Ammon's horn (tissue), 1 donor: ENCODE data around the gene ARPC2.

Experiments
- DNase-seq: peaks from one replicate; pipeline ENCODE4 v3.0.0-alpha.2; 2016; ENCODE audit warnings: low spot score

The ARPC2 gene

GRCh38 chr2:218217360-218218267 lies 625 bp downstream of the ARPC2 start:
- peak; percentile 47 for DNase-seq

DNA sequence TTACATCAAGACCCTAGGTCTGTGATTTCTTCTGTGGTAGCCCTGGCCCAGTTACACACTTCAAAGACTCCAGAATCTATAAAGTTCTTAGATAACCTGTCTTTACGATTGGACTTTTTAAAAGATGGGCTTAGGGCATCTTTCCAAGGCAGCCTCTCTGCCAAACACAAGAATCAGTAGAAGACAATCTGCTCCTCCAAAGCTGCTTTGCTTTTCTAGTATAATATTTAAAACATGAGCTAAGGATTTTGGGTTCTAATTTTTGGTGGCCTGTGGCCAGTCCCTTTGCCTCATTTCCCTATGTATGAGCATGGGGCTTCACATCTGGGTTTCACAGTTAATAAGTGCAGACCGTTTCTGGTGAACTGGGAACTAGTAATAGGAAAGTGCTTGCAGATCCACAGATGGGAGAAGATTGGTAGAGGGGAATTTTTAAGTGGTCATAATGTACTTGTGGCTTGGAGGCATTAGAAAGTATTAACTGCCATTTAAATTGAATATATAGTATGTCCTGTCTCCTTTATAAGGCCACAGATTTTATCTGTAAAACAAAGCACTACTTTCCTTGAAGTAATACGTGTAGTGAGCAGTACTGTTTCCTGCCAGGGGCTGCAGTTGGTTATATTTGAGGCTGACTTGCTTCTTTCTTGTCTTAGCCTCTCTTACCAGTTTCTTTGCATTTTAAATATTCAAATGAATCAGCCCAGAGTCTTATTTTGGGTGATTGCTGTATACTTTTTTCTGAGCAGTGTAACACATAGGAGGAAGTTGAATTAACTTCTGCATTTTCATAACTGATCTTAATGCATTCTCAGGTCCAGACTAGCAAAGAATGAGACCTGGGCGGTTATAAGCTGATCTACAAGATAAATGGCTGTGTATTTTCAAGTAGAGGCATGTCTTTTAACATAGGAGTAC lies 1.5 kb downstream of the ARPC2 start:
- no peak for DNase-seq

GRCh38 chr2:218219934-218220333 lies 2.9 kb downstream of the ARPC2 start:
- DNase-seq = no peak

DNA sequence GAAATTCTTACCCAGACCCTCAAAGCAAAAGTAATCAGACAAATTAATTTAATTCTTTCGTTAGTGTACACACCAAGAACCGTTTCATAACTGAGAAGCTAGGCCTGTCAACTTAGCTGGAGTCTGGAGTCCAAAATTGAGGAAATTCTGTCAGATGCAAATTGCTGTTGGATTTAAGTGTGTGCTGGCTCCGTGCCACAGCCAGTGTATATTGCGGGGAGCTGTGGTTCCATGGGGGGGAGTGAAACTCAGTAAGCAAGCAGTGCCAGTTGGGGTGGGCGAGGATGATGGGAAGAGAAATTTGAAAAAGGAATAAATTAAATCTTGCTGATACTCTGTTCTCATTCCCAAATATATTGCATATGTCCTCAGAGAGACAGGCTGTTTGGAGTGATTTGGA lies 4.0 kb downstream of the ARPC2 start:
- peak; percentile 75 for DNase-seq

GRCh38 chr2:218223046-218223445 lies 6.1 kb downstream of the ARPC2 start:
- no peak for DNase-seq

DNA sequence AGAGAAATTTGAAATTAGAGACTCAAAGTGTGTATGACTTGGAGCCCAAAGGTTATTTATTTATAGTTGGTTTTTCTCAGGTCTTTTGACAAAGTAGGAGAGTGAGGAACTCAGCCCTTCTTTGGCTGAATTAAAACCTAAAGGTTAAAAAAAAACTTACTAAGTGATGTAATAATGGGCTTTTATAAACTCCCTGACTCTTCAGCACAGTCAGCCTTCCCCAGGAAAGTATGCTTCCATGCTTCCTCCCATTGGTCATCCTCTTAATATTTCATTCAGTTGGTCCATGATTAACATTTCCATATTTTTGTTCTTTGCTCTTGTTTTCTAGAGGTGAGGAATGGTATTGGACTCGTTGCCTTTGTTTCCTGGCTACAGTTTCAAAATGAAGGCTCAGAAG lies 7.2 kb downstream of the ARPC2 start:
- DNase-seq = no peak

- DNase-seq = no peak
Measured at GRCh38 chr2:218226903-218227302, 9.9 kb downstream of the ARPC2 start.

DNA sequence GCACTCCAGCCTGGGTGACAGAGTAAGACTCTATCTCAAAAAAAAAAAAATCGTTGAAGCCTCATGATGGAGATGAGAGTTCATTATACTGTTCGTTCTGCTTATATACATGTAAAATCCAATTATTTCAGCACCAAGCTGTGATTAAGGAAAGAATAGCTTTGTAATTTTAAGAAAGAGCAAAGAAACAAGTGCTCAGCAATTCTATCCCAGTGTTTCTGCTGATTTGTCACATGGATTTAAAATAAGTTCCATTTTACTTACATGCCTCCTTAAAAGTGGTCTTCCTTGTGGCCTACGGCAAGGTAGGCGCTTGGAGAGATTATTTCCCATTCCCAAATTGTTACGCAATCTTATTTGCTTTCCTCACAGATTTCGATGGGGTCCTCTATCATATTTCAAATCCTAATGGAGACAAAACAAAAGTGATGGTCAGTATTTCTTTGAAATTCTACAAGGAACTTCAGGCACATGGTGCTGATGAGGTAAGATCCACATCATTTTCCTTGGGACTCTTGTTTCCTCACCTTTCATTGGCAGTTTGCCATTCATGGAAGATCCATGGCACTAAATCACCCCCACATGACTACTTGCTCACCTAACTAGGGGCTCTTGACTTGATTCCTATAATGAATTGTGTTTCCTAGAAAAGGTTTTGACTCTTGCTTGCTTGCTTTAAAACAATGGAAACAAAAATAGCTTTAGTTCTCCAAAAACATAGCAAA lies 11.5 kb downstream of the ARPC2 start:
- DNase-seq = no peak

DNA sequence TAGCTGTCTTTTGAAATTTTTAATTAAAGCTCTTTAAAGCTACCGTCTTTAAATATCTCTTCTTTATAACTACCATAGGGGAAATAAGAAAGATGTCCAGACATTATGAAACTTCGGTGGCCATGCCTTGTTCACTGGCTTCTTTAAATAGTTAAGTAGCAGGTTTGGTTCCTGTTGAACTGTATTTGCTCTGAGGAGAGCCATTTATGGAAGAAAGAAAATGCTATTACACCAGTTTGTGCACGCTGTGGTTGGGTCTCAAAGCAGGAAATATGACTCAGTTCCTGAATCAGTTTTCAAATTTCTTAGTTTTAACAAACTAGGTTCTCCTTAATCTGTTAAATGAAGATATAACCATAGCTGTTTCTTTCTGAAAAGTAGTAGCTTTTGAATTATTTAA lies 12.2 kb downstream of the ARPC2 start:
- peak; percentile 40 for DNase-seq

DNA sequence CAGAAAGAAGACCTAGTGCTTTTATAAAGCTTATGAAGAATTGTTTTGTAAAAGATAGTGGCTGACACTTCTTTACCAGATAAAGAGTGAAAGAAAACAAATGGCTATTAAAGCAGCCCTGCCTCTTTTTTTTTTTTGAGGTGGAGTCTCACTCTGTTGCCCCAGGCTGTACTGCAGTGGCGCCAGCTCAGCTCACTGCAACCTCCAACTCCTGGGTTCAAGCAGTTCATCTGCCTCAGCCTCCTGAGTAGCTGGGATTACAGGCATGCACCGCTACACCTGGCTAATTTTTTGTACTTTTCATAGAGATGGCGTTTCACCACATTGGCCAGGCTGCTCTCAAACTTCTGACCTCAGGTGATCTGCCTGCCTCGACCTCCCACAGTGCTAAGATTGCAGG lies 12.9 kb downstream of the ARPC2 start:
- no peak for DNase-seq

GRCh38 chr2:218230882-218231281 lies 13.9 kb downstream of the ARPC2 start:
- DNase-seq = no peak

- DNase-seq = no peak
Measured at GRCh38 chr2:218233543-218233942, 16.6 kb downstream of the ARPC2 start.

DNA sequence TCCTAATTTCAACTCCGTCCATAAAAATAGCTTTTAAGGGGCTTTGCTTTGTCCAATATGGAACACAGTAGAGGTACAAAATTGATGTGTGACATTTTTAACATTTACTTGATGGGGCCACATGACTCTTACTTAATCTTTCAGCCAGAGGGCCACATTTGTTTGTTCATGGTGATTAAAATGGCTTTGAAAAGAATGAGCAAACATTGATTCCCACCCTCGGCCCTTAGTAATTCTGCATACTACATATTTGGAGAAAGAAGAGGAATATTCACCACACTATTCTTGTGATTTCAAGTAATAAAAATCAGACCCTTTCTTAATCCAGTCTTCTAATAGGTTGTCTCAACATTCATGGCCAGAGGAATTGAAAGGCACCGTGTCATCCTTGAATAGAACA lies 17.5 kb downstream of the ARPC2 start:
- DNase-seq = no peak

DNA sequence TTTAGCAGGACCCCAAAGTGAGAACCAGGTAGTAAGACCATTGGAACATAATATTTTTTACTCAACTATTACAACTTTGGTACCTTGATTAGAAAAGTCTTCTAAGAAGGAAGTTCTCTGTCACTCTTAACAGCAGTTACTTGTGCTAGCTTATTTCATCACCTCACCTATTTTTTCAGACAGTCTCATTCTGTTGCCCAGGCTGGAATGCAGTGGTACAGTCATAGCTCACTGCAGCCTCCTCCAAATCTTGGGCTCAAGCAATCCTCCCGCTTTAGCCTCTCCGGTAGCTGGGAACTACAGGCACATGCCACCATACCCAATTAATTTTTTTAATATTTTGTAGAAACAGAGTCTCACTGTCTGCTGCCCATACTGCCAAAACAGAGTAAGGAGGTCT lies 18.0 kb downstream of the ARPC2 start:
- no peak for DNase-seq

DNA sequence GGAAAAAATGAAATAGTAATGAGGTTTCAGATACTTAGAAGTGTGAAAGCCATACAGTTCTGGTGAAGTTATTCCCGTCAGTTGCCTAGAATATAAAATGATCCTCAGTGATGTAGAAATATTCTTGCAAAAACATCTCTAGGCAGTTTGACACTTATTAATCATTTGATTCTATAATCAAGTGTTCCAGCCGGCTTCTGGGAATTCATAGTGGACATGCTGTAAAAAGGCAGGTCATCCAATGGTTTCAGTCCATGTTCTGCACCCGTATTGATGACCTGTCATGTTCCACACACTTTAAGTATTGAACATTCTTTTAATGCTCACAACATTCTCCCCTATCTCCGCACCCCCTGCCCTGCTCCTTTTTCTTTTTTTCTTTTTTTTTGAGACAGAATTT lies 19.8 kb downstream of the ARPC2 start:
- no peak for DNase-seq

DNA sequence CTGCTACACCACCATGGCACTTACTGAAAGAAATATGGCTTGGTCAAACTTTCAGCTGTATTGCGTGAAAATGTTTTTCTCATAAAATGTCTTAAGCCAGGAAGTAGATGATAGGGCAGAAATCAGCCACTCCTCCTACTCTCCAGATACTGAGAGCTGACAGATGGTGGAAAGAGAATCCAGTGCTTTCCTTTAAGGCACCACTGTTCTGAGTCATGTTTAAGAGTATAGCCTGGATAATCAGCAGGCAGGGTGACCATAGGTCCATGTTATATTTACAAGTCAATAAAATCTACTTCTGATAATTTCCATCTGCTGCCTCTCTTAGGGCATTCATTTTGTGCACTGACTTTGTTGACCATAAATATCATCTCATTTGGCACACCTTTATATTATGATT lies 21.9 kb downstream of the ARPC2 start:
- DNase-seq = no peak

GRCh38 chr2:218244204-218244603 lies 27.2 kb downstream of the ARPC2 start:
- DNase-seq = no peak

DNA sequence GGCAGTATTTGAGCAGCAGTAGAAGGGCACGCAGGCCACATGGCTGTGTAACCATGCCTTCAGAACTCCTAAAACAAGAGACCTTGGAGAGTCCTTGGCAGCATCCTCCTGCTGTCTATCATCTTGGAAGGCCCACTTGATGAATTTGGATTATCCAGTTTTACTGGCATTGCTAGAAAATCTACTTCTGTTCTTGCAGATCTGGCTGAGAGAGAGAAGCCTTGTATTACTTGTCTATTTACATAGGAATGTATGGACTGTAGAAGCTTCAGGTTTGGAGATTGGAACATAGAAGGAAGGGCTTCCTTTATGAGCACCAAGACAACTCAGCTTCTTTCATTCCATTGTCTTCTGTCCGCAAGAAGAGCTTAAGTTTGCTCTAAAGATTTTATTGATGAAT lies 27.7 kb downstream of the ARPC2 start:
- no peak for DNase-seq

- no peak for DNase-seq
Measured at GRCh38 chr2:218245214-218245613, 28.2 kb downstream of the ARPC2 start.

GRCh38 chr2:218249691-218250090 lies 32.7 kb downstream of the ARPC2 start:
- no peak for DNase-seq

DNA sequence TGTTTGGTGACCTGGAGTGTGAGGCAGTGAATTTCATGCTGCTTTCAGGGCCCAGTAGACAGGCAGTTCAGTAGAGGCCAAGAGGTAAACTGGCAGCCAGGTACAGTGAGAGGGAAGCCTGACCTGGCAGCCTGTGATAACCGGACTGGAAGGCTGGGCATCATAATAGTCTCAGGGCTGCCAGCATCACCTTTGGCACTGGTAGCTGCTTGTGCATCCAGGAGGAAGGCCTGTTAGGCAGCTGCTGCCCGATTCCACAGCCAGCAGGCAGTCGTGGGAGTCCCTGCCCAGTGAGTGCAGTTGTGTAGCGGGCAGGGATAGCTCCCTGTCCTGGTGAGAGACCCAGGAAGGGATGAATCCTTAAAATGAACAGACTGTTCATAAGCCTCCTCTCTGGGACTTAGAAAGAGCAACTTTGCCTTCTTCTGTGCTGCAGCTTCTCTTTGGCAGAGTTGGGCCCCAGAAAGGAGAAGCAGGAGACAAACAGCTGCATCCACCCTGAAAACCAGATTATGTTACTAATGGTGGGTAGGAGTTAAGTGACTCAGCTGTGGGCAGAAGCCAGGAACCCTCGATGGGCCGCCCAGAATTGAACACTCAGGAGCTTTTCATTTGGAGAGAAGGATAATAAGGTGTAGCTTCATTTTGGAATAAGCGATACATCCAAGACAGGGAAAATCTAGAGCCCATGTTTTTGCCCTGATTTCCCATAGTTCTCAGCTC lies 35.7 kb downstream of the ARPC2 start:
- no peak for DNase-seq

- no peak for DNase-seq
Measured at GRCh38 chr2:218253232-218253625, 36.2 kb downstream of the ARPC2 start.
